Measurements from ENCODE around the gene CHAMP1. TPM values are rescaled to one million over a fixed set of nuclear protein-coding genes. Genes with fewer than 3 reads are reported as not detected.

Gene CHAMP1
- polyA plus RNA-seq, 1 donor from 2014 or later: 13.0 TPM

- no peak overlapping the region for H3K4me3 ChIP-seq (ENCODE audit: low read length)
- no peaks in the 10 kb centered on the region for H3F3A ChIP-seq (ENCODE audit: insufficient read depth, low read length, poor library complexity, severe bottlenecking)
- H3K9me3 ChIP-seq (ENCODE audit: low read length): no peaks in the 10 kb centered on the region
- H3K4me2 ChIP-seq (ENCODE audit: low read length): no peak overlapping the region
- H2AFZ ChIP-seq (ENCODE audit: low read depth, low read length): no peak overlapping the region
- H3K9ac ChIP-seq (ENCODE audit: low read length): no peak overlapping the region
- no peak overlapping the region for H3K27ac ChIP-seq (ENCODE audit: low read length)
- H3K27me3 ChIP-seq (ENCODE audit: insufficient read depth, low read depth, low read length): no peaks in the 10 kb centered on the region
- TF ChIP-seq, protein P1, sequence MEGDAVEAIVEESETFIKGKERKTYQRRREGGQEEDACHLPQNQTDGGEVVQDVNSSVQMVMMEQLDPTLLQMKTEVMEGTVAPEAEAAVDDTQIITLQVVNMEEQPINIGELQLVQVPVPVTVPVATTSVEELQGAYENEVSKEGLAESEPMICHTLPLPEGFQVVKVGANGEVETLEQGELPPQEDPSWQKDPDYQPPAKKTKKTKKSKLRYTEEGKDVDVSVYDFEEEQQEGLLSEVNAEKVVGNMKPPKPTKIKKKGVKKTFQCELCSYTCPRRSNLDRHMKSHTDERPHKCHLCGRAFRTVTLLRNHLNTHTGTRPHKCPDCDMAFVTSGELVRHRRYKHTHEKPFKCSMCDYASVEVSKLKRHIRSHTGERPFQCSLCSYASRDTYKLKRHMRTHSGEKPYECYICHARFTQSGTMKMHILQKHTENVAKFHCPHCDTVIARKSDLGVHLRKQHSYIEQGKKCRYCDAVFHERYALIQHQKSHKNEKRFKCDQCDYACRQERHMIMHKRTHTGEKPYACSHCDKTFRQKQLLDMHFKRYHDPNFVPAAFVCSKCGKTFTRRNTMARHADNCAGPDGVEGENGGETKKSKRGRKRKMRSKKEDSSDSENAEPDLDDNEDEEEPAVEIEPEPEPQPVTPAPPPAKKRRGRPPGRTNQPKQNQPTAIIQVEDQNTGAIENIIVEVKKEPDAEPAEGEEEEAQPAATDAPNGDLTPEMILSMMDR (IDR thresholded peaks at IDR 0.05; ENCODE audit: poor library complexity, severe bottlenecking): no peak
- TF ChIP-seq POLR2AphosphoS5 (IDR thresholded peaks at IDR 0.05) (no peak), RAD21 (conservative IDR thresholded peaks at IDR 0.05) (no peak), MXI1 (conservative IDR thresholded peaks at IDR 0.05; ENCODE audit: poor library complexity, severe bottlenecking) (no peak), EZH2 (IDR thresholded peaks at IDR 0.05; ENCODE audit: borderline replicate concordance, insufficient read depth, low read length, poor library complexity, severe bottlenecking) (no peak), SMC3 (conservative IDR thresholded peaks at IDR 0.05; ENCODE audit: poor library complexity) (no peak), EP300 (conservative IDR thresholded peaks at IDR 0.05; ENCODE audit: poor library complexity, severe bottlenecking) (no peak), REST (IDR thresholded peaks at IDR 0.05; ENCODE audit: borderline replicate concordance) (no peak), TAF1 (IDR thresholded peaks at IDR 0.05; ENCODE audit: low read depth) (no peak)
- H3K79me2 ChIP-seq (replicated peaks; ENCODE audit: insufficient read depth, low read length): peaks cover 22% of the 10 kb centered on the region
- H4K20me1 ChIP-seq (ENCODE audit: insufficient read depth): no peaks in the 10 kb centered on the region
- H3K36me3 ChIP-seq (ENCODE audit: insufficient read depth, low read length): peaks cover 6% of the 10 kb centered on the region
- H3K9me2 ChIP-seq (ENCODE audit: insufficient read depth, low read length): no peaks in the 10 kb centered on the region
Observed at GRCh38 chr13:114311908-114312307, 2.4 kb upstream of the CHAMP1 start.

- peaks cover 35% of the 10 kb centered on the region for H3K79me2 ChIP-seq (replicated peaks; ENCODE audit: insufficient read depth, low read length)
- peak overlapping the region; percentile 56 for H3K9ac ChIP-seq (ENCODE audit: low read length)
- no peak for TF ChIP-seq RAD21 (conservative IDR thresholded peaks at IDR 0.05)
- no peak for TF ChIP-seq EZH2 (IDR thresholded peaks at IDR 0.05; ENCODE audit: borderline replicate concordance, insufficient read depth, low read length, poor library complexity, severe bottlenecking)
- TF ChIP-seq SMC3 (conservative IDR thresholded peaks at IDR 0.05; ENCODE audit: poor library complexity): no peak
- no peak for TF ChIP-seq POLR2AphosphoS5 (IDR thresholded peaks at IDR 0.05)
- no peak for TF ChIP-seq MXI1 (conservative IDR thresholded peaks at IDR 0.05; ENCODE audit: poor library complexity, severe bottlenecking)
- no peak for TF ChIP-seq TAF1 (IDR thresholded peaks at IDR 0.05; ENCODE audit: low read depth)
- no peak for TF ChIP-seq REST (IDR thresholded peaks at IDR 0.05; ENCODE audit: borderline replicate concordance)
- no peak for TF ChIP-seq EP300 (conservative IDR thresholded peaks at IDR 0.05; ENCODE audit: poor library complexity, severe bottlenecking)
- TF ChIP-seq, protein P1 (IDR thresholded peaks at IDR 0.05; ENCODE audit: poor library complexity, severe bottlenecking): no peak
- H4K20me1 ChIP-seq (ENCODE audit: insufficient read depth): no peaks in the 10 kb centered on the region
- H3K36me3 ChIP-seq (ENCODE audit: insufficient read depth, low read length): peaks cover under 1% of the 10 kb centered on the region
- peak overlapping the region; percentile 32 for H3K27ac ChIP-seq (ENCODE audit: low read length)
- peak overlapping the region; percentile 59 for H3K4me2 ChIP-seq (ENCODE audit: low read length)
- no peaks in the 10 kb centered on the region for H3K9me2 ChIP-seq (ENCODE audit: insufficient read depth, low read length)
- H3K4me3 ChIP-seq (ENCODE audit: low read length): peak overlapping the region; percentile 74
- no peak overlapping the region for H2AFZ ChIP-seq (ENCODE audit: low read depth, low read length)
- no peaks in the 10 kb centered on the region for H3K27me3 ChIP-seq (ENCODE audit: insufficient read depth, low read depth, low read length)
- no peaks in the 10 kb centered on the region for H3F3A ChIP-seq (ENCODE audit: insufficient read depth, low read length, poor library complexity, severe bottlenecking)
- no peaks in the 10 kb centered on the region for H3K9me3 ChIP-seq (ENCODE audit: low read length)
Observed at GRCh38 chr13:114313061-114313860, 1.0 kb upstream of the CHAMP1 start.

Measured in neural cell (in vitro differentiated cells).